Sigmoid colon (tissue), 7 donors: ENCODE measurements around the gene UGT2B7. TPM values are rescaled to one million over a fixed set of nuclear protein-coding genes. Genes with fewer than 3 reads are reported as not detected.

ENCODE experiments used
- DNase-seq: peaks from one replicate; pipeline ENCODE4 v3.0.0-alpha.2; 2019
- H3K27ac ChIP-seq, 4 donors: fragments of 200-600 bp; sonication (generic); one replicate each; pipeline ENCODE4 v1.5.1; 2016 to 2019; ENCODE audit warnings: mild to moderate bottlenecking in 1 of 4
- H3K27me3 ChIP-seq, 3 donors: fragments of 200-600 bp; sonication (generic); one replicate each; pipeline ENCODE4 v1.5.1; 2019; ENCODE audit warnings: mild to moderate bottlenecking in 1 of 3
- H3K36me3 ChIP-seq, 4 donors: fragments of 200-600 bp; sonication (generic); one replicate each; pipeline ENCODE4 v1.5.1; 2016 to 2019
- H3K4me1 ChIP-seq, 4 donors: fragments of 200-600 bp; sonication (generic); one replicate each; pipeline ENCODE4 v1.5.1; 2017 to 2019
- H3K4me3 ChIP-seq, 4 donors: fragments of 200-600 bp; sonication (generic); one replicate each; pipeline ENCODE4 v1.5.1; 2017 to 2019; ENCODE audit warnings: mild to moderate bottlenecking in 2 of 4, moderate library complexity in 1 of 4
- H3K9me3 ChIP-seq, 4 donors: fragments of 200-600 bp in 3 of 4; sonication (generic) in 3 of 4; one replicate each; pipeline versions ENCODE4 v1.5.1 to v1.6.1; 2013 to 2019
- EP300 ChIP-seq, 4 donors: sonication (generic); formaldehyde crosslinking; IDR thresholded peaks; one replicate each; pipeline ENCODE4 v1.6.1; 2017; ENCODE audit warnings: antibody characterized with exemption in 4 of 4
- POLR2A ChIP-seq, 2 donors: fragments of 450-650 bp; IDR thresholded peaks; one replicate each; pipeline ENCODE4 v1.6.1; 2016; ENCODE audit warnings: antibody characterized with exemption in 2 of 2, mild to moderate bottlenecking in 2 of 2, moderate library complexity in 2 of 2
- POLR2AphosphoS5 ChIP-seq, 4 donors: sonication (generic); formaldehyde crosslinking; IDR thresholded peaks; one replicate each; pipeline ENCODE4 v1.6.1; 2017; ENCODE audit warnings: antibody characterized with exemption in 4 of 4
- WGBS, 2 donors: extraction: QIAGEN DNeasy Blood & Tissue Kit; methylation state at CpG; one replicate each; pipeline ENCODE4 v1.1.7; 2013; 5-methylcytosine and 5-hydroxymethylcytosine counted together
- intact Hi-C: fragments of 100-400 bp; cut with DNase I; formaldehyde crosslinking; loops from one replicate; pipeline ENCODE4 v1.15.1; 2023
- polyA plus RNA-seq, 3 donors: library from polyadenylated mRNA; stranded (reverse); fragments of 200-250 nt; gene quantifications; one replicate each; pipeline ENCODE4 v1.2.3, GENCODE V29; 2013
- total RNA-seq, 4 donors: library from RNA; depleted of rRNA; stranded (reverse); fragments of >200 nt; gene quantifications; one replicate each; pipeline ENCODE4 v1.1.0, GENCODE V29; 2016
- TF ChIP-seq, protein P1 (sequence below), 4 experiments: fragments of 450-650 bp in 3 of 4; fragments of 200-600 bp in 1 of 4; IDR thresholded peaks; one replicate each; pipeline ENCODE4 v1.5.1; 2016 to 2019; ENCODE audit warnings: antibody characterized with exemption in 4 of 4, mild to moderate bottlenecking in 3 of 4, moderate library complexity in 2 of 4
- donor health status: healthy with polysubstance abuse.
- donor health status: Bipolar disorder and iron deficiency.
- donor health status: healthy.

Gene UGT2B7
- total and polyA plus RNA-seq, 7 donors, result 1.6 to 2.5 (median 2.4) TPM; not detected in 4

DNA sequence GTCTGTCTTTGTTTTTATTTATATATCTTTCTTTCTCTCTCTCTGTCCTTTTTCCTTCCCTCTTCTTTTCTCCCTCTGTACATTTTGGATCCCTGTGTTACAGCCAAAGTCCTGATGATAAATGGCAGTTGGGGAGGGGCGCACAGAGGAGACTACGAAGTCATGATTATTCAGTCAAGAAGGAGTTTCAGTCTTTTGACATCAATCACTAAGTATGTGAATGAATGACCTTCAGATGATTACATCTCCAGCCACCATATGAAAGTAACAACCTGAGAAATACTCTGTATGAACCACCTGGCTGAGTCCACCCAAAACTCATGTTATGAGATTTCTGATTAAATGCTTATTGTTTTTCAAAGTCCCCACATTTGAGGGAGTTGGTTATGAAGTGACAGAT, 45.0 kb downstream of the UGT2B7 start:
- TF ChIP-seq EP300 (IDR thresholded peaks at IDR 0.05) (no peak), POLR2AphosphoS5 (IDR thresholded peaks at IDR 0.05) (no peak), POLR2A (IDR thresholded peaks at IDR 0.05) (no peak)
- TF ChIP-seq, protein P1, sequence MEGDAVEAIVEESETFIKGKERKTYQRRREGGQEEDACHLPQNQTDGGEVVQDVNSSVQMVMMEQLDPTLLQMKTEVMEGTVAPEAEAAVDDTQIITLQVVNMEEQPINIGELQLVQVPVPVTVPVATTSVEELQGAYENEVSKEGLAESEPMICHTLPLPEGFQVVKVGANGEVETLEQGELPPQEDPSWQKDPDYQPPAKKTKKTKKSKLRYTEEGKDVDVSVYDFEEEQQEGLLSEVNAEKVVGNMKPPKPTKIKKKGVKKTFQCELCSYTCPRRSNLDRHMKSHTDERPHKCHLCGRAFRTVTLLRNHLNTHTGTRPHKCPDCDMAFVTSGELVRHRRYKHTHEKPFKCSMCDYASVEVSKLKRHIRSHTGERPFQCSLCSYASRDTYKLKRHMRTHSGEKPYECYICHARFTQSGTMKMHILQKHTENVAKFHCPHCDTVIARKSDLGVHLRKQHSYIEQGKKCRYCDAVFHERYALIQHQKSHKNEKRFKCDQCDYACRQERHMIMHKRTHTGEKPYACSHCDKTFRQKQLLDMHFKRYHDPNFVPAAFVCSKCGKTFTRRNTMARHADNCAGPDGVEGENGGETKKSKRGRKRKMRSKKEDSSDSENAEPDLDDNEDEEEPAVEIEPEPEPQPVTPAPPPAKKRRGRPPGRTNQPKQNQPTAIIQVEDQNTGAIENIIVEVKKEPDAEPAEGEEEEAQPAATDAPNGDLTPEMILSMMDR (IDR thresholded peaks at IDR 0.05), result no peak
- intact Hi-C loops, result no loop called here
- no peaks in the 10 kb centered on the region for H3K9me3 ChIP-seq
- no peaks in the 10 kb centered on the region for H3K4me1 ChIP-seq
- H3K27ac ChIP-seq, result no peak overlapping the region
- DNase-seq, result no peak
- H3K27me3 ChIP-seq, result no peaks in the 10 kb centered on the region
- no peaks in the 10 kb centered on the region for H3K36me3 ChIP-seq
- H3K4me3 ChIP-seq, result no peak overlapping the region
- WGBS, 2 donors, result 45 to 93% methylated on average over 2 of the region's 2 CpGs

DNA sequence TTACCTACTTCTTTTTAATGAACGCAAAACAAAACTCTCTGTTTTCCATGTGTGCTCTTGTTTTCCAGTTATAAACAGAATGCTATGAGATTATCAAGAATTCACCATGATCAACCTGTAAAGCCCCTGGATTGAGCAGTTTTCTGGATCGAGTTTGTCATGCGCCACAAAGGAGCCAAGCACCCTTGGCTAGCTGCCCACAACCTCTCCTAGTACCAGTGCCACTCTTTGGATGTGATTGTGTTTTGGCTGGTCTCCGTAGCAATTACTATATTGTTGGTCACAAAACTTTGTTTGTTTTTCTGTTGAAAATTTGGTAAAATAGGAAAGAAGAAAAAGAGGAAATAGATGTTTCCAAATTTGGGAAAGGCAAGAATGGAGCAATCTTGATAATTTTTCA, 51.1 kb downstream of the UGT2B7 start:
- Histone ChIP-seq H3K36me3 (no peaks in the 10 kb centered on the region), H3K4me3 (no peak overlapping the region), H3K9me3 (no peaks in the 10 kb centered on the region), H3K4me1 (no peaks in the 10 kb centered on the region), H3K27ac (no peak overlapping the region), H3K27me3 (no peaks in the 10 kb centered on the region)
- no peak for DNase-seq
- WGBS, 2 donors, result 78 to 91% methylated on average over 4 of the region's 4 CpGs
- TF ChIP-seq POLR2A (IDR thresholded peaks at IDR 0.05), result no peak
- TF ChIP-seq EP300 (IDR thresholded peaks at IDR 0.05), result no peak
- TF ChIP-seq, protein P1 (IDR thresholded peaks at IDR 0.05), result no peak
- intact Hi-C loops, result no loop called here

DNA sequence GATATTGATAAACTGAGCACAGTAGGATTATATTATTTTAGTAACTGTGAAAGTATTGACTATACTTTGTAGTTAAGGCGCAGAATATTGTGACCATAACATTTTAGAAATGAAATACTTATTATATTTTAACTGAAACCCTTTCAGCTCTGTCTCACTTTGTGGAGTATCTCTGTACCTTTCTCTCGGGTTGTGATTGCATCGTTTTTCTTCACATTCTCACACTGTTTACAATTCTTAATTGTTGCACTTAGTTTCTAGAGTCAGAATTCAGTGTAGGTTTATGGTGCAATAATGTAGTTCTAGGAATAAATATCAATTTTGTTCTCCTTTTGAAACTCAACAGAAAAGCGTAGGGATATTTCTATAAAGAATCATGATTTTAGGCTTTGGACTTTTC, 57.7 kb downstream of the UGT2B7 start:
- TF ChIP-seq, protein P1 (IDR thresholded peaks at IDR 0.05), result no peak
- TF ChIP-seq EP300 (IDR thresholded peaks at IDR 0.05) (no peak), POLR2A (IDR thresholded peaks at IDR 0.05) (no peak), POLR2AphosphoS5 (IDR thresholded peaks at IDR 0.05) (no peak)
- H3K27ac ChIP-seq, result no peak overlapping the region
- 70 to 86% methylated on average over 4 of the region's 4 CpGs for WGBS, 2 donors
- no peaks in the 10 kb centered on the region for H3K9me3 ChIP-seq
- H3K4me3 ChIP-seq, result no peak overlapping the region
- DNase-seq, result no peak
- no peaks in the 10 kb centered on the region for H3K27me3 ChIP-seq
- no peaks in the 10 kb centered on the region for H3K36me3 ChIP-seq
- intact Hi-C loops, result no loop called here
- H3K4me1 ChIP-seq, result no peaks in the 10 kb centered on the region

DNA sequence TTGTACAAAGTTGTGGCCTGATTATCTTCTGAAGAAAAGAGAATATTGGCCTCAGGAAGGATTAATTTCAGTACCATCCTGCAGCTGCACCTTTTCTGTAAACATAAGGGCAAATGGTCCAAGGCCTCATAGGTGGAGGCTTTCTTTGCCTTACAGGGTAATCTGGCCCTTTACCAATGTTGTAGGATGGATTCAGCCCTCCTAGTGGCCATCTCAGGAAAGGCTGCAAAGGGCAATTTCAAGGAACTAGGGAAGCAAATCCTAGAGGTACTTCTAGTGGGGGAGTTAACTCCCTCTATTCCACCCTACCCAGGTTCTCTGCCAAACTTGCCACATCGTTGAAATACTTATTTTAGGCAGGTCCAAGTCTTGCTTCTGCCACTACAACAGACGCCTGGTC, 60.6 kb downstream of the UGT2B7 start:
- TF ChIP-seq POLR2AphosphoS5 (IDR thresholded peaks at IDR 0.05) (no peak), EP300 (IDR thresholded peaks at IDR 0.05) (no peak)
- Histone ChIP-seq H3K27ac (no peak overlapping the region), H3K9me3 (no peaks in the 10 kb centered on the region), H3K27me3 (no peaks in the 10 kb centered on the region), H3K4me3 (no peak overlapping the region), H3K36me3 (no peaks in the 10 kb centered on the region), H3K4me1 (no peaks in the 10 kb centered on the region)
- no peak for DNase-seq
- WGBS, 2 donors, result 87 to 93% methylated on average over 2 of the region's 2 CpGs
- intact Hi-C loops, result no loop called here

Other genes starting within 250 kb of the UGT2B7 start
- gene UGT2A3, start 144.7 kb upstream of the UGT2B7 start, total RNA-seq, result not detected
- 10 to 100 TPM; 16.9 to 28.0 (median 17.4) TPM for gene UGT2A3, start 144.7 kb upstream of the UGT2B7 start, polyA plus RNA-seq
- gene UGT2B11, start 118.3 kb downstream of the UGT2B7 start, total RNA-seq, result under 1 TPM in 1 of 4 donors, not detected in 3; 0.49 TPM
- gene UGT2B11, start 118.3 kb downstream of the UGT2B7 start, polyA plus RNA-seq, result under 1 TPM in 1 of 3 donors, not detected in 2; 0.06 TPM
- not detected for gene UGT2B28, start 184.0 kb downstream of the UGT2B7 start, total RNA-seq
- gene UGT2B28, start 184.0 kb downstream of the UGT2B7 start, polyA plus RNA-seq, result not detected